H4 (cell line): ENCODE data around the gene BIRC7. TPM values are rescaled to one million over a fixed set of nuclear protein-coding genes. Genes with fewer than 3 reads are reported as not detected.
A peak's percentile ranks its signal among the peaks of the same experiment; 100 is the strongest.

ENCODE experiments used
- DNase-seq: peaks from one replicate; pipeline ENCODE4 v3.0.0-alpha.2; 2015; ENCODE audit warnings: low spot score
- total RNA-seq: library from RNA; depleted of rRNA; stranded (reverse); fragments of >200 nt; shearing (Covaris generic); gene quantifications from 2 replicates; pipeline ENCODE4 v1.2.3, GENCODE V29; 2014

Gene BIRC7
- total RNA-seq, 1 experiment from 2014 or later = 0.14 TPM

- no peak for DNase-seq
These were observed 30.3 kb downstream of the BIRC7 start for GRCh38 chr20:63265891-63266515.

- no peak for DNase-seq
These were observed 32.0 kb downstream of the BIRC7 start for GRCh38 chr20:63267691-63268090.

GRCh38 chr20:63268256-63268655 lies 32.6 kb downstream of the BIRC7 start:
- no peak for DNase-seq

- DNase-seq = no peak
These were observed 33.1 kb downstream of the BIRC7 start for GRCh38 chr20:63268671-63269439.

- no peak for DNase-seq
These were observed 34.0 kb downstream of the BIRC7 start for GRCh38 chr20:63269724-63270123.

- DNase-seq = no peak
These were observed 35.1 kb downstream of the BIRC7 start for GRCh38 chr20:63270606-63271325.

- peak; percentile 81 for DNase-seq
These were observed 36.7 kb downstream of the BIRC7 start, which contains the start of gene ARFGAP1 for GRCh38 chr20:63272105-63273058. Gene ARFGAP1, plus strand, starts transcription at chr20:63272813. Its CDS starts 2,768 bp downstream, at chr20:63275581.

- no peak for DNase-seq
These were observed 37.4 kb downstream of the BIRC7 start for GRCh38 chr20:63273059-63273579.

- DNase-seq = peak; percentile 39
These were observed 38.1 kb downstream of the BIRC7 start for GRCh38 chr20:63273635-63274380.

GRCh38 chr20:63274381-63275228 lies 38.9 kb downstream of the BIRC7 start:
- DNase-seq = no peak

GRCh38 chr20:63275825-63276224 lies 40.1 kb downstream of the BIRC7 start:
- no peak for DNase-seq

GRCh38 chr20:63276956-63277355 lies 41.3 kb downstream of the BIRC7 start:
- no peak for DNase-seq

- no peak for DNase-seq
These were observed 42.0 kb downstream of the BIRC7 start for GRCh38 chr20:63277466-63278272.

- DNase-seq = no peak
These were observed 43.0 kb downstream of the BIRC7 start for GRCh38 chr20:63278661-63279060.

- DNase-seq = no peak
These were observed 44.2 kb downstream of the BIRC7 start for GRCh38 chr20:63279931-63280330.

GRCh38 chr20:63280371-63280770 lies 44.7 kb downstream of the BIRC7 start:
- no peak for DNase-seq

GRCh38 chr20:63280929-63281545 lies 45.3 kb downstream of the BIRC7 start:
- DNase-seq = no peak
